ENCODE results near the gene NCAM2.

- TF ChIP-seq CTCF (IDR thresholded peaks at IDR 0.05; ENCODE audit: poor library complexity, severe bottlenecking) (no peak), POLR2AphosphoS5 (IDR thresholded peaks at IDR 0.05) (no peak), MXI1 (conservative IDR thresholded peaks at IDR 0.05; ENCODE audit: poor library complexity, severe bottlenecking) (no peak), REST (IDR thresholded peaks at IDR 0.05; ENCODE audit: borderline replicate concordance) (no peak), EZH2 (IDR thresholded peaks at IDR 0.05; ENCODE audit: borderline replicate concordance, insufficient read depth, low read length, poor library complexity, severe bottlenecking) (no peak), EP300 (conservative IDR thresholded peaks at IDR 0.05; ENCODE audit: poor library complexity, severe bottlenecking) (no peak)
These were observed 293.8 kb downstream of the NCAM2 start for GRCh38 chr21:21291883-21292569.
